HepG2 (cell line): ENCODE data around the gene SIAH3. TPM values are rescaled to one million over a fixed set of nuclear protein-coding genes. Genes with fewer than 3 reads are reported as not detected.

Source experiments
- ATAC-seq: fragments of 200-7000 bp; cut with Tn5 transposase; 3 replicates; pipeline ENCODE4 v1.9.1; 2020; ENCODE audit warnings: mild to moderate bottlenecking, moderate library complexity
- BruUV-seq: library from RNA; stranded (reverse); fragments of 400-500 nt; replicated peaks from 2 replicates; lab custom pipeline; 2021; lab: Mats Ljungman, UMichigan
- CTCF ChIA-PET: fragments of 300-600 bp; formaldehyde crosslinking; extraction: SDS; loops from one replicate; lab custom pipeline; 2021; ENCODE audit warnings: low total read pairs, inconsistent platforms, low intra/inter-chr PET ratio; lab: Yijun Ruan, JAX
- POLR2A ChIA-PET: fragments of 350-600 bp; sonication (Branson Sonifier 250); formaldehyde crosslinking; loops from one replicate; lab custom pipeline; 2020; ENCODE audit warnings: antibody characterized with exemption, inconsistent platforms; lab: Yijun Ruan, JAX
- DNase-seq: peaks from one replicate; pipeline ENCODE4 v3.0.0-alpha.2; 2015; ENCODE audit warnings: low spot score
- FAIRE-seq: peaks from 3 replicates; lab custom pipeline; 2011; peaks lifted over from hg19 to GRCh38; lab: Jason Lieb, UNC
- H2AFZ ChIP-seq: one replicate; pipeline ENCODE4 v1.6.1; 2011; ENCODE audit warnings: low read length, inconsistent platforms
- H3K27ac ChIP-seq: fragments of 300-600 bp; 3 replicates; pipeline ENCODE4 v1.8.0; 2011; ENCODE audit warnings: mixed run types, mild to moderate bottlenecking, mixed read lengths, low read length, inconsistent platforms; ENCODE audit not compliant: insufficient read depth; ENCODE audit errors: extremely low read length
- H3K27me3 ChIP-seq, 2 experiments: fragments of 200-600 bp in 1 of 2; 2 replicates in 1 of 2; 3 replicates in 1 of 2; pipeline versions ENCODE4 v1.6.0 to v1.8.0; 2011; ENCODE audit warnings: low read length in 2 of 2, mild to moderate bottlenecking in 2 of 2, moderate library complexity in 2 of 2, inconsistent platforms in 1 of 2; ENCODE audit not compliant: insufficient read depth in 2 of 2, control insufficient read depth in 1 of 2
- H3K36me3 ChIP-seq, 2 experiments: fragments of 200-600 bp in 1 of 2; replicated peaks in 1 of 2; 2 replicates in 1 of 2; 3 replicates in 1 of 2; pipeline versions ENCODE4 v1.5.1 to v1.8.0; 2011; ENCODE audit warnings: low read length in 2 of 2, inconsistent platforms in 1 of 2; ENCODE audit not compliant: insufficient read depth in 2 of 2, control insufficient read depth in 1 of 2
- H3K4me1 ChIP-seq: 2 replicates; pipeline ENCODE4 v1.5.1; 2012; ENCODE audit warnings: low read length, inconsistent platforms; ENCODE audit not compliant: insufficient read depth
- H3K4me2 ChIP-seq: 2 replicates; pipeline ENCODE4 v1.6.0; 2011; ENCODE audit warnings: low read depth, low read length, inconsistent platforms
- H3K4me3 ChIP-seq, 3 experiments: fragments of 200-600 bp in 1 of 3; sonication (generic), shearing (Covaris generic) in 1 of 3; replicated peaks in 1 of 3; 2 replicates each; pipeline ENCODE4 v1.5.1; 2011 to 2016; ENCODE audit warnings: low read length in 3 of 3, inconsistent platforms in 2 of 3, low read depth in 2 of 3, mild to moderate bottlenecking in 2 of 3, control low read depth in 1 of 3, mixed read lengths in 1 of 3; ENCODE audit not compliant: insufficient read depth in 1 of 3
- H3K79me2 ChIP-seq: one replicate; pipeline ENCODE4 v1.6.1; 2011; ENCODE audit warnings: low read length, inconsistent platforms; ENCODE audit not compliant: insufficient read depth
- H3K9ac ChIP-seq: 2 replicates; pipeline ENCODE4 v1.6.0; 2011; ENCODE audit warnings: mild to moderate bottlenecking, low read depth, low read length, inconsistent platforms; ENCODE audit not compliant: insufficient read depth
- H3K9me3 ChIP-seq: 2 replicates; pipeline ENCODE4 v1.5.1; 2012; ENCODE audit warnings: mild to moderate bottlenecking, low read length
- H4K20me1 ChIP-seq: 2 replicates; pipeline ENCODE4 v1.6.0; 2011; ENCODE audit warnings: inconsistent platforms, mild to moderate bottlenecking, low read length, moderate library complexity; ENCODE audit not compliant: insufficient read depth
- BCL6 ChIP-seq: IDR thresholded peaks from 2 replicates; pipeline ENCODE4 v1.6.1; 2016; ENCODE audit warnings: missing genetic modification reagents, missing compliant biosample characterization
- FOXO4 ChIP-seq: sonication (generic); formaldehyde crosslinking; conservative IDR thresholded peaks from 2 replicates; pipeline ENCODE4 v1.8.1; 2023; ENCODE audit warnings: missing genetic modification reagents
- HIC2 ChIP-seq: sonication (generic); formaldehyde crosslinking; IDR thresholded peaks from 2 replicates; pipeline ENCODE4 v1.9.0; 2022; ENCODE audit warnings: low read depth, missing genetic modification reagents
- HNF4G ChIP-seq, 2 experiments: sonication (generic) in 1 of 2; formaldehyde crosslinking in 1 of 2; IDR thresholded peaks; 2 replicates each; pipeline versions ENCODE4 v1.4.0 to v1.6.1; 2011 to 2020; ENCODE audit warnings: borderline replicate concordance in 2 of 2, low read depth in 2 of 2, mild to moderate bottlenecking in 2 of 2, low read length in 1 of 2, missing genetic modification reagents in 1 of 2, moderate library complexity in 1 of 2
- KDM6A ChIP-seq: IDR thresholded peaks from 2 replicates; pipeline ENCODE4 v1.6.1; 2016; ENCODE audit warnings: low read depth
- KMT2B ChIP-seq: IDR thresholded peaks from 2 replicates; pipeline ENCODE4 v1.6.1; 2016; ENCODE audit warnings: missing genetic modification reagents, missing compliant biosample characterization
- MAFG ChIP-seq: sonication (generic); formaldehyde crosslinking; IDR thresholded peaks from 2 replicates; pipeline ENCODE4 v1.5.1; 2020; ENCODE audit warnings: mild to moderate bottlenecking, missing genetic modification reagents
- MAX ChIP-seq: IDR thresholded peaks from 2 replicates; pipeline ENCODE4 v1.6.1; 2012; ENCODE audit warnings: inconsistent platforms
- NFKBIZ ChIP-seq: IDR thresholded peaks from 2 replicates; pipeline ENCODE4 v1.6.1; 2018; ENCODE audit warnings: missing genetic modification reagents, missing compliant biosample characterization
- SMAD9 ChIP-seq: sonication (generic); formaldehyde crosslinking; IDR thresholded peaks from 2 replicates; pipeline ENCODE4 v1.5.1; 2020; ENCODE audit warnings: mild to moderate bottlenecking, missing genetic modification reagents
- SP4 ChIP-seq: sonication (generic); formaldehyde crosslinking; IDR thresholded peaks from 2 replicates; pipeline ENCODE4 v1.8.1; 2023; ENCODE audit warnings: mild to moderate bottlenecking, missing genetic modification reagents
- SRSF1 ChIP-seq: fragments of 200-400 bp; formaldehyde crosslinking; optimal IDR thresholded peaks from 2 replicates; pipeline ENCODE3; 2017; ENCODE audit warnings: mild to moderate bottlenecking, low read depth, low read length, moderate library complexity
- ZNF333 ChIP-seq: sonication (generic); formaldehyde crosslinking; IDR thresholded peaks from 2 replicates; pipeline ENCODE4 v1.4.0; 2020; ENCODE audit warnings: mild to moderate bottlenecking, missing genetic modification reagents, borderline replicate concordance
- ZNF761 ChIP-seq: sonication (generic); formaldehyde crosslinking; conservative IDR thresholded peaks from 2 replicates; pipeline ENCODE4 v1.4.0; 2020; ENCODE audit warnings: mild to moderate bottlenecking, missing genetic modification reagents
- WGBS: methylation state at CpG from one replicate; pipeline ENCODE4 v1.1.6; 2017; ENCODE audit warnings: low lambda C conversion rate; 5-methylcytosine and 5-hydroxymethylcytosine counted together
- in situ Hi-C: cut with HindIII; loops from 2 replicates; pipeline ENCODE4 v1.10.0; 2017; ENCODE audit warnings: low pct_unique_long_range_greater_than_20kb; ENCODE audit not compliant: extremely low pct_ligation_motif_present
- intact Hi-C: fragments of 100-400 bp; cut with micrococcal nuclease; formaldehyde crosslinking; loops from one replicate; pipeline ENCODE4 v1.10.0; 2022; ENCODE audit not compliant: unreplicated experiment
- polyA plus RNA-seq, 8 experiments: library from polyadenylated mRNA; depleted of rRNA in 3 of 8; stranded (reverse) in 7 of 8; unstranded in 1 of 8; fragments of >200 nt; fragmentation: Illumina TruSeq in 4 of 8; extraction: Trizol in 4 of 8; gene quantifications; 2 replicates each; pipeline versions ENCODE4 v1.2.1 to v1.2.3, GENCODE V29; 2011 to 2016; ENCODE audit warnings: low read depth in 4 of 8, missing spikeins in 1 of 8, mixed read lengths in 1 of 8; ENCODE audit not compliant: insufficient read depth in 1 of 8
- total RNA-seq, 5 experiments: library from RNA; depleted of rRNA; stranded (reverse); fragments of >200 nt; fragmentation: Illumina TruSeq; extraction: Trizol; gene quantifications; 2 replicates each; pipeline ENCODE4 v1.2.3, GENCODE V29; 2016; ENCODE audit warnings: low read depth in 1 of 5
- TF ChIP-seq, protein P1 (sequence below): sonication (generic); formaldehyde crosslinking; IDR thresholded peaks from 2 replicates; pipeline ENCODE4 v1.5.0; 2020; ENCODE audit warnings: missing genetic modification reagents, mild to moderate bottlenecking, borderline replicate concordance

The SIAH3 gene
- total and polyA plus RNA-seq, 2 of the 13 experiments (the other 11 are each of a cell fraction or from before 2014, with no cell fraction given), result not detected

DNA sequence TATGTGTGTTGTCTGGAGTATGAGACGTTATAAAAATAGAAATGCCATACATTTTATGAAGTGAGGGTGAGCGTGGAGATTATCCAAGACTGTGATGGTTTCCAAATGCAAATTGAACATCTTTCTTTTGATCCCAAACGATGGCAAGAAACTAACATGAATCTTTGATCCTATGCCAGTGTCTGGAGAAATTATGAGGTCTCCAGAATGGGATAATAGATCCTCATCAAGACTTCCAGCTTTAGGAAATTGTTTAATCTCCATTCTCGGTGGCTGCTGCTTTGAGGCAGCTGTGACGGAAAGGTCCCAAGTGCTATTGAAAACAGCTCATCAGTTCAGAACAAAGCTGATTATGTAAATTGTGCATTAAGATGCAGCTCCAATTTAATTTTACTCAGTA lies 118.6 kb downstream of the SIAH3 start:
- no peak for ATAC-seq
- H4K20me1 ChIP-seq, result no peaks in the 10 kb centered on the region
- H3K27me3 ChIP-seq, result peaks cover 0 to 4% of the 10 kb centered on the region in 2 experiments; a peak in 1 of 5 replicates
- H3K36me3 ChIP-seq, result no peaks in the 10 kb centered on the region
- no peaks in the 10 kb centered on the region for H3K9me3 ChIP-seq
- no peaks in the 10 kb centered on the region for H3K79me2 ChIP-seq
- WGBS, result 20% methylated on average over 5 of the region's 5 CpGs
- H3K4me2 ChIP-seq, result no peak overlapping the region
- in situ Hi-C loops, result no loop called here
- intact Hi-C loops, result no loop called here
- FAIRE-seq, result no peak
- BruUV-seq, result no TSS peak
- no peak overlapping the region for H3K4me3 ChIP-seq
- POLR2A ChIA-PET, result no interaction called here
- peaks cover 25% of the 10 kb centered on the region for H3K4me1 ChIP-seq
- no peak overlapping the region for H2AFZ ChIP-seq
- TF ChIP-seq MAX, result no peak
- TF ChIP-seq, protein P1, sequence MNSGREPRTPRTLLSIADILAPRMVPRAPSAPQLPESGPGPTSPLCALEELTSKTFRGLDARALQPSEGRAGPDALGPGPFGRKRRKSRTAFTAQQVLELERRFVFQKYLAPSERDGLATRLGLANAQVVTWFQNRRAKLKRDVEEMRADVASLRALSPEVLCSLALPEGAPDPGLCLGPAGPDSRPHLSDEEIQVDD (CRISPR knock-in tag), result no peak
- no peak for TF ChIP-seq BCL6 (CRISPR knock-in tag)
- TF ChIP-seq KDM6A (CRISPR knock-in tag), result no peak
- TF ChIP-seq ZNF333, result no peak
- TF ChIP-seq SMAD9 (CRISPR knock-in tag), result no peak
- TF ChIP-seq SP4 (CRISPR knock-in tag), result no peak
- TF ChIP-seq HNF4G (IDR thresholded peaks at IDR 0.05; ENCODE audit: borderline replicate concordance, low read depth, low read length), result no peak
- TF ChIP-seq HNF4G (CRISPR knock-in tag; IDR thresholded peaks at IDR 0.05; ENCODE audit: borderline replicate concordance, low read depth), result no peak
- TF ChIP-seq KMT2B (CRISPR knock-in tag), result no peak
- TF ChIP-seq NFKBIZ (CRISPR knock-in tag), result no peak
- TF ChIP-seq FOXO4 (CRISPR knock-in tag), result no peak
- TF ChIP-seq MAFG, result no peak
- TF ChIP-seq SRSF1, result no peak
- no peak for TF ChIP-seq HIC2 (CRISPR knock-in tag)
- no peak for TF ChIP-seq ZNF761
- TF ChIP-seq, all 625 proteins: peak for 0
- CTCF ChIA-PET, result no interaction called here
- H3K9ac ChIP-seq, result no peak overlapping the region
- DNase-seq, result no peak
- H3K27ac ChIP-seq, result no peak overlapping the region
